GM23248 (cell line): ENCODE results near the gene SIGLEC15.

Source experiments
- EZH2 ChIP-seq: fragments of 200-600 bp; sonication (generic); IDR thresholded peaks from 2 replicates; pipeline ENCODE4 v1.6.1; 2018; ENCODE audit warnings: antibody characterized with exemption, mild to moderate bottlenecking; ENCODE audit not compliant: insufficient read depth, poor library complexity, severe bottlenecking
- EZH2phosphoT487 ChIP-seq: fragments of 200-600 bp; sonication (generic); IDR thresholded peaks from 2 replicates; pipeline ENCODE4 v1.6.1; 2018; ENCODE audit warnings: antibody characterized with exemption, moderate library complexity, mild to moderate bottlenecking, low read depth; ENCODE audit not compliant: insufficient read depth

- no peak for TF ChIP-seq EZH2
- no peak for TF ChIP-seq EZH2phosphoT487
These were observed 25.9 kb downstream of the SIGLEC15 start for GRCh38 chr18:45851161-45851925.
